Activated T-cell treated with anti-CD3 and anti-CD28 coated beads for 24 hours (primary cell): ENCODE data around the gene CWC27.
"Not testable (repeated sequence)": the region's sequence is repeated elsewhere in the genome, so short reads cannot be mapped to it uniquely, and the experiment has no call there.

Experiments used
- DNase-seq: peaks from one replicate; pipeline ENCODE4 v3.0.0-alpha.2; 2020; ENCODE audit warnings: low read depth

The CWC27 gene

GRCh38 chr5:64925123-64925522 is 156.4 kb downstream of the CWC27 start:
- no peak for DNase-seq

GRCh38 chr5:64929833-64930232 is 161.1 kb downstream of the CWC27 start:
- no peak for DNase-seq

- no peak for DNase-seq
Observed at GRCh38 chr5:64930672-64931318, 162.1 kb downstream of the CWC27 start.

GRCh38 chr5:64939422-64939771 is 170.7 kb downstream of the CWC27 start:
- not testable (repeated sequence) for DNase-seq

GRCh38 chr5:64939772-64940510 is 171.2 kb downstream of the CWC27 start:
- DNase-seq = no peak

- DNase-seq = no peak
Observed at GRCh38 chr5:64942460-64942859, 173.7 kb downstream of the CWC27 start.

GRCh38 chr5:64944868-64945267 is 176.1 kb downstream of the CWC27 start:
- no peak for DNase-seq

- DNase-seq = no peak
Observed at GRCh38 chr5:64947031-64947430, 178.3 kb downstream of the CWC27 start.

GRCh38 chr5:64947801-64948200 is 179.1 kb downstream of the CWC27 start:
- no peak for DNase-seq

GRCh38 chr5:64949331-64949730 is 180.6 kb downstream of the CWC27 start:
- DNase-seq = no peak

GRCh38 chr5:64952951-64953673 is 184.4 kb downstream of the CWC27 start:
- DNase-seq = no peak

- no peak for DNase-seq
Observed at GRCh38 chr5:64954518-64954917, 185.8 kb downstream of the CWC27 start.

- DNase-seq = no peak
Observed at GRCh38 chr5:64958757-64959391, 190.1 kb downstream of the CWC27 start.

- DNase-seq = no peak
Observed at GRCh38 chr5:64963278-64963677, 194.5 kb downstream of the CWC27 start.

GRCh38 chr5:64968591-64969110 is 199.9 kb downstream of the CWC27 start:
- DNase-seq = no peak

GRCh38 chr5:64969578-64969977 is 200.8 kb downstream of the CWC27 start:
- DNase-seq = no peak

- no peak for DNase-seq
Observed at GRCh38 chr5:64971513-64971912, 202.8 kb downstream of the CWC27 start.

GRCh38 chr5:64971990-64972389 is 203.3 kb downstream of the CWC27 start:
- no peak for DNase-seq

GRCh38 chr5:64972591-64972990 is 203.9 kb downstream of the CWC27 start:
- DNase-seq = no peak

- no peak for DNase-seq
Observed at GRCh38 chr5:64973215-64973614, 204.5 kb downstream of the CWC27 start.

- DNase-seq = no peak
Observed at GRCh38 chr5:64977779-64978178, 209.0 kb downstream of the CWC27 start.

- no peak for DNase-seq
Observed at GRCh38 chr5:64978546-64978945, 209.8 kb downstream of the CWC27 start.
